HG02798 (cell line): ENCODE measurements around the gene CHSY1.

Experiments
- ATAC-seq: cut with Tn5 transposase; IDR thresholded peaks from one replicate; pipeline ENCODE4 v1.9.1; 2021; ENCODE audit warnings: mild to moderate bottlenecking; ENCODE audit not compliant: unreplicated experiment, poor library complexity

CHSY1 gene

GRCh38 chr15:101269479-101270223 is 17.8 kb upstream of the CHSY1 start:
- no peak for ATAC-seq

- ATAC-seq = no peak
Observed at GRCh38 chr15:101267320-101268104, 15.7 kb upstream of the CHSY1 start.

DNA sequence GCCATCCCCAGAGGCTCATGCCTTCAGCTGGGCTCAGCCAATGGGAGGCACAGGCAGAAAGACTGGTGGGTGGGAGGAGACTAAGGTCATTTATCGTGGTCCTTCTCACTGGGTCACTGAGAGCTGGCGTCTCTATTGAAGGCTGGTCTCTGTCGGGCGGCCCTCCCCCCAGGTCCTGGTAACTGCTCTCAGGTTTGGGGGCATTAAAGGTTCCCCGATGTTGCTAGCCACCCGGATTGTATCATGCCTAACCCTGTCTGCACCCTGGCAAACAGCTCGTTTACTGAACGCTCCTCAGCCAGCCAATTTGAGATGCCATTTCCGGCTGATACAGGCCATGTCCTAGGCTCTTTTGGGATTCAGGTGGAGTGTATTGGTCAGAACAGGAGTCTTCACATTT is 14.9 kb upstream of the CHSY1 start:
- ATAC-seq = no peak

DNA sequence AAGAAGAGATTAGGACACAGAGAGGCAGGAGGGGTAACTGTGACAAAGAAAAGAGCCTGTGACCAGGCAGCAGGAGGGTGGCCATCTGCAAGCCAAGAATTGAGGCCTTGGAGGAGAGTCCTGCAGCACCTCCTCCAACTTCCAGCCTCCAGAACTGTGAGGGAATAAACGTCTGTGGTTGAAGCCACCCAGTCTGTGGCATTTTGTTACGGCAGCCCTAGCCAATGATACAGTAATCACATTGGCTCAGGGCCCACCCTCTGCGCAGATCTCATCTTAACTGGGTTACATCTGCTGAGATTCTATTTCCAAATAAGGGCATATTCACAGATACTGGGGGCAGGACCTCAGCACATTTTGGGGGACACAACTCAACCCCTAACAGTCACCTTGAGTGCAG is 14.2 kb upstream of the CHSY1 start:
- ATAC-seq = no peak

- ATAC-seq = peak; percentile 71
Observed at GRCh38 chr15:101264911-101265641, 13.2 kb upstream of the CHSY1 start.

DNA sequence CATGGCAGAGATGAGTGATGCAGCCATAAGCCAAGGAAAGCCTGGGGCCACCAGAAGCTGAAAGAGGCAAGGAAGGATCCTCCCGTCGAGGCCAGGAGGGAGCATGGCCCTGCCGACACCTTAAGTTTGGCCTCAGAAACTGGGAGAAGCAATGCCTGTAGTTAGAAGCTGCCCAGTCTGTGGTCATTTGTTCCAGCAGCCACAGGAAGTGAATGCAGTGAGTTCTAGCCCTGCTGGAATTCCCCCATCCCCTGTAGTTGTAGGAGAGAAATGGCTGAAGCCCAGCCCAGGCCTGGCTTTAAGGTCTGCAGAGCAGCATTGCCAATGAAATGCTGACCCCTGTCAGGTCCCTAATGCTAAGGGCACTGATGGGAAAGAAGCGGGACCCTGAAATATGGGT is 12.2 kb upstream of the CHSY1 start:
- ATAC-seq = no peak

DNA sequence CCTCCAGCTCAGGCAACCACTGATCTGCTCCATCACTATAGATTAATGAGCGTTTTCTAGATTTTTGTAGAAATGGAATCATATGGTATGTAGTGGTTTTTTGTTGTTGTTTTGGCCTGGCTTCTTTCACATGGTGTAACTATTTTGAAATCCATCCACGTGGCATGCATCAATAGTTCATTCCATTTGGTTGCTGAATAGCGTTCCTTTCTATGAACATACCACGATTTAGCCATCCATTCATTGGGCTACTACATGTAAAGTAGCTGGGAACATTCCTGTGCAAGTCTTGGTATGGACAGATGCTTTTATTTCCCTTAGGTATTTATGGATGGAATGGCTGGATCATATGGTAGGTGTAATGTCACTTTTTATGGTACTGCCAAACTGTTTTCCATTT is 10.7 kb upstream of the CHSY1 start:
- no peak for ATAC-seq

DNA sequence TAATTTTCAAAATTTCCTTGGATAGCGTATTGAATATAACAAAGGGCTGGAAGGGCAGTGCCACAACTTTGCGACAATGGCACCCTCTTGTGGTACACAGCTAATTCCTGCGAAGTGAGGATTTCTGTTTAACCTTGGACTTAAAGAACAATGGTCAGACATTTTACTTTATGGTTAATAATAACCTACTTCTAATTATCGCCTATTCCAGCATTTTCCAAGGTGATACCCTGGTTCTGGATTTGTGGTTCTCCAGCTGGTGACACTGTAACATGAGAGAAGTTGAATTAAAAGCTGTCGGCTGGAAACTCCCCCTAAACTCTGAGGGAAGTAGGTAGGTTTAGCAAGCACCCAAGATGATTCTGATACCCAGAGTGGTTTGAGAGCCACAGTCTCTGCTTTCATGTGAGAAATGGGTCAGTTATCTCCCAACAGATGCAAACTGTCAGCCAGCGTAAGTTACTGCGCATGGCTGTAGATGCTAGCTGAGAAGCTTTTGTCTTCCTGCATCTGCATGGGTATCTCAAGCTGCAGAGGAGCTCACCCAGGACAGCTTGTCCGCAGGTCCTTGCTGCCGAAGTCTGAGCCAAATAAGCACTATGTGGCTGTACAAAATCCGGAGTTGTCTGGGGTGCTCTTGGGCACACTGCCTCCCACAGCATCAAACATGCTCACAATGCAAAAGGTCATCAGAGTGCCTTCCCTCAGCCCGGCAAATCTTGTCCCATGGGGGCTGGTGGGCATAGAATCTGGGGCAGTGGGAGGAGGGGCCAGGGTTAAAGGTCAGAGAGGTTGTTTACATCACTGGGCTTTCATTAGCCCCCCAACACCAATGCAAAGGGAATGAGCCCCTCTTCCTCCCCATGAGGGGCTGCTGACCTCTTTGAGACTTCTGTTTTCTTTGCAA is 6.6 kb upstream of the CHSY1 start:
- peak; percentile 84 for ATAC-seq

DNA sequence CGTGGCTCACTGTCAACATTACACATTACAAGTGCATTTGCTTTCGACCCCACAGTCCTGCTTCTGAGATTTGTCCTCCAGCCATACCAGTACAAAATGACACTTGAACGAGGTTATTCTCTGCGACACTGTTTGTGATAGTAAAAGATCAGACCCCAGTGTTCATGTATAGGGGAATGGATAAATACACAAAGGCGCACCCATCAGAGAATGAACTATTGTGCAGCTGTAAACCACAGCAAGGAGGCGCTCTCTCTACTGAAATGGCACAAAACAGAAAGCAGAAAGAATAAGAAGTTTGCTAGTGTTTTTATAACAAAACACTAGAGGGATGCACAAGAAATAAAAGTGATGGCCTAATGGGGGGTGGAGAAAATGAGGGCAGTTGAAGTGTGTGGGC is 4.9 kb upstream of the CHSY1 start:
- ATAC-seq = no peak

- no peak for ATAC-seq
Observed at GRCh38 chr15:101255615-101256241, 3.9 kb upstream of the CHSY1 start.

- ATAC-seq = no peak
Observed at GRCh38 chr15:101255051-101255395, 3.2 kb upstream of the CHSY1 start.

DNA sequence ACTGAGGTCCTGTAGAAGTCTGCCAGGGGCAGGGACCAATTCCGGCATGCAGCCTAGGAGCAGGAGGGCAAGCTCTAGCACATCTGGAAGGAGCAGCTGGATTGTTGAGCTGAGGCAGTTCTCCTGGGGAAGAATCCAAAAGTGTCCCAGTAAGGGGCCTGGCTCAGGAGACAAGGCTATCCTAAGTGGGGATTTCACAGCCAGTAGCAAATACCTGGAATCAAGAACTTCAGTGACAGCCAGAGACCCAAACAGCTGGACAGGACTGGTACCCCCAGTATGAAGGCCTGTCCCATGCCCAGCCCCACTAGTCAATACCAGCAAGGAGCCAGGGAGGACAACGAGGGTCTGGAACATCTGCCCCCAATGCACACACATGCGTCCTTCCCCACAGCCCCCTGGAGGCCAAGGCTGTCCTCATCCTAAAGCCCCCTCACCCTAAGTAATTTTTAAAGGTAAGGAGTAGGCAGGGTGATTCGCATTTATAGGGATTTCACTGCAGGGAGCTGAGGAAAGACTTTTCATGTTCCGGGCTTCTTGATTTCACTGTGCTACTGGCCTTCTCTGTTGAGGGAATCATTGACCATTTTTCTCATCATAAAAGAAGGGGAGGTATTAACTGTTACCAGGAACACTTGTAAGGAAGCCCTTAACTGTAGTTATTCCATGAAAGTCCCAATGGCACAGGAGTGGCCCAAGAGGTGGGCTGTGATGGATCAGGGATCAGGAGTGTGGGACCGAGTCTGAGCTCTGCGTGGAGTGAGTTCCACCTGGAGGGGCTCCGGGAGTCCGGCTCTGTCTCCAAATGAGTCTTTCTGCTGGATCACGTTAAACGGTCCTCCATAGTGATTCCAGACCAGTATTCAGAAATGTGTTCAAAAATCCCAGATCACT is 2.6 kb upstream of the CHSY1 start:
- ATAC-seq = no peak

GRCh38 chr15:101252836-101253235 is 988 bp upstream of the CHSY1 start:
- ATAC-seq = no peak

- peak; percentile 41 for ATAC-seq
Observed at GRCh38 chr15:101250873-101251829, 697 bp downstream of the CHSY1 start.

DNA sequence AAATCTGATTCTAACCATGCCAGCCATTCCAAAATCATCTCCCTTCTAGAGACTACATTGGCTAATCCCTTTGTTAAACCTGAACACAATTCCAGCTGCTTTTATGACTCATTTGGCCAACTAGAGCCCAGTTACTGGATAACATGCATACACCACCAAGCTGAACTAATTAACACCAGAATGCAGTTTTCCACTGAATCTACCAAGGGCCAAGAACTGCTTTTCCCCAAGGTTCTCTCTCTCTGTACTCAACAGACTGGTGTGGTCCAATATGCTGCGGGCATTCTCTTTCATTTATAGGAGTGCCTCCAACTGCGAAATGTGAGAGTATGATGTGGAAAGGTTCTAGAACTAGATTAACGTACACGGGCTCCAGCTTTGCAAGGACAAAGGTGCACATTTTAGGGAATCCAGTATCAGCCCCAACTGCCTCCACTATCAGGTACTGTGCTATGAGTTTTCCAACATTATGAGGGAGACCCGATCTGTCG is 1.5 kb downstream of the CHSY1 start:
- no peak for ATAC-seq

DNA sequence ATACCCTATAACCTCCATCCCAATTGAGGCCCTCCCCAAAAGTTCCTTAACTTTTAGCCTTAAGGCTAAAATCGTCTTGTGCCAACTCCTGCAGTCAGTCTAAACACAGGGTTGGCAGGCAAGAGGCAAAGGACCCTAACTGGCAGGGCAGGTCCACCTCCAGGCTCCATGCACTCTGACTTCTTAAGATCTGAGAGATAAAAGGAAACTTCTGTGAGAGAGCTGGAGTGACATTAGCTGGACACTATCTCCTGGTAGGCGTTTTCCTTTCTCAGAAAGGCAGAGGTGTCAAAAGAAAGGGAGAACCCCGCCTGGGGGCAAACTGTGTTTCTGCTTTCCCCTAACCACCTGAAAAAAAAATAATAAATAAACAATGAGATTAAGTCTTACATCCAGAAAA is 3.6 kb downstream of the CHSY1 start:
- no peak for ATAC-seq
